ENCODE results near the gene ZBTB39.

GRCh38 chr12:57040750-57041149 is 34.4 kb upstream of the ZBTB39 start:
- TF ChIP-seq, protein P1, sequence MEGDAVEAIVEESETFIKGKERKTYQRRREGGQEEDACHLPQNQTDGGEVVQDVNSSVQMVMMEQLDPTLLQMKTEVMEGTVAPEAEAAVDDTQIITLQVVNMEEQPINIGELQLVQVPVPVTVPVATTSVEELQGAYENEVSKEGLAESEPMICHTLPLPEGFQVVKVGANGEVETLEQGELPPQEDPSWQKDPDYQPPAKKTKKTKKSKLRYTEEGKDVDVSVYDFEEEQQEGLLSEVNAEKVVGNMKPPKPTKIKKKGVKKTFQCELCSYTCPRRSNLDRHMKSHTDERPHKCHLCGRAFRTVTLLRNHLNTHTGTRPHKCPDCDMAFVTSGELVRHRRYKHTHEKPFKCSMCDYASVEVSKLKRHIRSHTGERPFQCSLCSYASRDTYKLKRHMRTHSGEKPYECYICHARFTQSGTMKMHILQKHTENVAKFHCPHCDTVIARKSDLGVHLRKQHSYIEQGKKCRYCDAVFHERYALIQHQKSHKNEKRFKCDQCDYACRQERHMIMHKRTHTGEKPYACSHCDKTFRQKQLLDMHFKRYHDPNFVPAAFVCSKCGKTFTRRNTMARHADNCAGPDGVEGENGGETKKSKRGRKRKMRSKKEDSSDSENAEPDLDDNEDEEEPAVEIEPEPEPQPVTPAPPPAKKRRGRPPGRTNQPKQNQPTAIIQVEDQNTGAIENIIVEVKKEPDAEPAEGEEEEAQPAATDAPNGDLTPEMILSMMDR (IDR thresholded peaks at IDR 0.05; ENCODE audit: insufficient read depth, low read length, poor library complexity, severe bottlenecking), result no peak
- no peak for TF ChIP-seq EZH2phosphoT487 (conservative IDR thresholded peaks at IDR 0.05; ENCODE audit: low read length)
